Kidney tubule cell (primary cell): ENCODE measurements around the gene SERINC3.
"Not testable (repeated sequence)": the region's sequence is repeated elsewhere in the genome, so short reads cannot be mapped to it uniquely, and the experiment has no call there.

Experiments
- DNase-seq: peaks from one replicate; pipeline ENCODE4 v3.0.0-alpha.2; 2018; ENCODE audit warnings: low spot score

The SERINC3 gene

GRCh38 chr20:44521484-44522481 is at the start of gene SERINC3:
Gene SERINC3, minus strand, starts transcription at chr20:44522070. Its CDS starts 119 bp downstream, at chr20:44521951.
- DNase-seq: peak; percentile 93

DNA sequence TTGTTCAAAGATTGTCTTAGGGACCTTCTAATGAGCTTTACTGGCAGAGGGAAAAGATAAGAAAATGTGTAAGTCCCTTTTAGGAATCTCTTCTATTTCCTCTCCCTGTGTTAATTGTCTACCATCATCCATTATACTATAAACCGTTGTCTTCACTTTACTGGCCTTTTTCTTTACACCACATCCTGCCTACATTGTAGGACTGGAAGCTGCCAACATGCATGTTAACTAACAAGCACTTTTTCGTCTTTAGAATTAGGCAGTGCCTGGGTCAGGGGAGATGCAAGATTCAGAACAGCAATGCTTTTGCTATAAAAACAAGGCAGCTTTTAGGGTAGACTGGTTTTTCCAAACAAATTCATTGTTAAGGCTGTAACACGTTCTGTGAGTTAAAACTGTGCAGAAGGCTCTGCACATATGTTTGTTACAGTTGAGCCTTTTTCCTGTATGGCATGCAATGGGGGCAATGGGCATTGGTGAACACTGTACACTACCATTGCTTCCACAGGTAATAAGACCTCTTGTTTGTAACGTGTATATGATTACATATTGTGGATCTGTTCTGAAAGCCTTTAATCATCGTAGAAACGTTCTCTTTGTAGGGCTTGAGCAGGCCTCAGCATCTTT is 49.6 kb upstream of the SERINC3 start:
- no peak for DNase-seq

DNA sequence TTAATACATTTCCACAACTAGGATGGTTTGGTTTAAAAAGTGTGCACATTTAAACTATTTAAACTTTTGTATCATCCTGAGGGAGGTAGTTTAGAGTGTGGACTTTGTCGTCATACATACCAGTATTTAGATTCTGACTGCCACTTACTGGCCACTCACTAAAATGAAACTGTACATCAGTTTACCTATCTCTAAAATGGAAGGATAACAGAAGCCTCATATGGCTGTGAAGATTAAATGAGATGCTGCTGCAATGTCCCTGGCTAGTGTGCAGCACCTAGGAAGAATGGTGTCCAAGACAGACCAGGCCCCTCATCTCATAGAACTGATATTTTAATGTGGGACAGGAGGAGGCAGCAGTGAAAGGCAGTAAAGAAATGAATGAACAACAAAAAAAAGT is 48.5 kb upstream of the SERINC3 start:
- no peak for DNase-seq

- no peak for DNase-seq
Measured at GRCh38 chr20:44566811-44567210, 44.9 kb upstream of the SERINC3 start.

GRCh38 chr20:44566018-44566417 is 44.1 kb upstream of the SERINC3 start:
- DNase-seq: no peak

DNA sequence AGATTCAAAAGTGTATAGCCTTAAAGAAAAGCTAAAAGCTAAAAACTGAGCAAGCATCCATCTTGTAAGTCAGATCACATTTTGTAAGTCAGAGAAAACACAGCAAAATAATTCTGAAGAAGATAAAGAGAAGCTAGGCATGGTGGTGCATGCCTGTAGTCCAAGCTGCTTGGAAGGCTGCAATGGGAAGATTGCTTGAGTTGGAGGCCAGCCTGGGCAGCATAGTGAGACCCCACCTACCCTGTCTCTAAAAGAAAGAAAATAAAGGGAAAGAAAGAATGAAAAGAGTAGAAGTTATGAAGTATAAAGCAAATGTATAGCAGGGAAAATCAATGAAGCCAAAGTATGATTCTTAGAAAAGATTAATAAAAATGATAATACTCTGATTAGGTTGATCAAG is 40.0 kb upstream of the SERINC3 start:
- DNase-seq: no peak

DNA sequence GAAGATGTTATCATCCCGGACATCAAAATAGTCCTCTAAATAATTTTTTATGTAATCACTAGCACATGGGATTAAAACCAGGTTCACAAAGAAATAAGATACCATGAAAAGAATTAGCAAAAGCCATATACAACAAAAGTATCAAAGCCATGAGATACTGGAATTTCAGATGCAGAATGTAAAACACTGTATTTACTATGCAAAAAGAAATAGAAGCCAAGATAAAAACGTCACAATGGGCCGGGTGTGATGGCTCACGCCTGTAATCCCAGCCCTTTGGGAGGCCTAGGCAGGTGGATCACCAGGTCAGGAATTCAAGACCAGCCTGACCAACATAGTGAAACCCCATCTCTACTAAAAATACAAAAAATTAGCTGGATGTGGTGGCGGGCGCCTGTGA is 38.9 kb upstream of the SERINC3 start:
- DNase-seq: not testable (repeated sequence)

GRCh38 chr20:44560229-44560628 is 38.4 kb upstream of the SERINC3 start:
- DNase-seq: no peak

- DNase-seq: no peak
Measured at GRCh38 chr20:44559302-44559701, 37.4 kb upstream of the SERINC3 start.

DNA sequence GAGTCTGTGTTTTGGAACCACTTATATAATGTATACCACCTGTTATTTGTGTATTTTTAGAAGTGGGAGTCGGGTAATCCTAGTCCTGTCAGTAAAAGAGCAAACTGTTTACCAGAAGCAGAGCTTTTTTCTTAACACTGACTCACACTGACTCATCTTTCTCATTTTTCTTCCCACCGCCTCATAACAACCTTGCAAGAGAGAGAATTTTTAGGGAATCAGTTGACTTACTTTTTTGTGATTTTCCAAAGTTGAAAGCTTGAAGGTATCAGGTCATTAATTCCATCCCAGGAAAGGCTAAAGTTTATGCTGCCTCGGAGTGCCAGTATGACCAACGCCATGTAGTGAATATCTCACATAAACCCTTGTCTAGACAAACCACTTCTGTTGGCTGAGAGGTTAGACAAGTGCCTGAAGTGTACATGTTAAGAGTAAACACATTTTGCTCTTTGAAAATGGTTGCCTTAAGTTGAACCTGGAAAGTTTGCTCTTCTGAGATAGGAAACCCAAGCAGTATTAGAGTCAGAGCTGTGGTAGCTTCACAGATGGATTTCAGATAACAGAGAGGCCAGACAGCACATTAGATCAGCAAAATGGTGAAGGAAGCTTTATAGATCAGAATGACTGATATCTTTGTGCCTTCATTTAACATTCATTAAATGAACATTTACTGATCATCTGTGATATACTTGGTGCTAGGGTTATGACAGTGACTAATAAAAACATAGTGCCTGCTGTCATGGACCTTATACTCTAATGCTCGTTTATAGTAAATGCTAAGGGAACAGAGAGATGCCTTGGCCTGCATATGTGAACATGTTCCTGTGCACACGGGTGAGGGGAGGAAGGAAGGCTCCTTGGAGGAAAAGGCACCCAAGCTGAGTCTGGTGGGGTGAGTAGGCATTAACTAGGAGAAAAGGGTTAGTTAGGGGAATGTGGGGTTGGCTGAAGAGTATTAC is 31.4 kb upstream of the SERINC3 start:
- DNase-seq: peak; percentile 42

DNA sequence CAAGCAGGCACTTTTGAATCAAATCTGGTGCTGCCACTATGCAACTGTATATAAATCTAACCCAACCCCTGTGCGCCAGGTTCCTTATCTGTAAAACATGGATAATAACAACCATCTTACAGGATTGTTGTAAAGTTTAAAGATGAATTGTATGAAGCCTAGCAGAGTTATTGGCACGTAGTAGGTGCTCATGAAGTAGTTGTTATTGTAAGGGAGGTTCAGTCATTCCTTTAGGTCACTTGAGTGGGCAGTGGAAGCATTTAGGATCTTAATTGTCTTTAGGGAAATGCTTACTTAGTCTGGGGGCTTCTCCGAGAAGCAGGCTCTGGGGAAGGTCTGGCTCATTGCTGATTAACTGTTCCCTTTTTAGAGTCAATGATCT is 30.7 kb upstream of the SERINC3 start:
- DNase-seq: no peak

GRCh38 chr20:44552050-44552449 is 30.2 kb upstream of the SERINC3 start:
- DNase-seq: no peak

- no peak for DNase-seq
Measured at GRCh38 chr20:44549123-44549522, 27.3 kb upstream of the SERINC3 start.

- DNase-seq: no peak
Measured at GRCh38 chr20:44547419-44547818, 25.5 kb upstream of the SERINC3 start.

- DNase-seq: no peak
Measured at GRCh38 chr20:44544263-44544662, 22.4 kb upstream of the SERINC3 start.

GRCh38 chr20:44543358-44543757 is 21.5 kb upstream of the SERINC3 start:
- no peak for DNase-seq

GRCh38 chr20:44542890-44543289 is 21.0 kb upstream of the SERINC3 start:
- DNase-seq: no peak

- DNase-seq: no peak
Measured at GRCh38 chr20:44541992-44542391, 20.1 kb upstream of the SERINC3 start.

DNA sequence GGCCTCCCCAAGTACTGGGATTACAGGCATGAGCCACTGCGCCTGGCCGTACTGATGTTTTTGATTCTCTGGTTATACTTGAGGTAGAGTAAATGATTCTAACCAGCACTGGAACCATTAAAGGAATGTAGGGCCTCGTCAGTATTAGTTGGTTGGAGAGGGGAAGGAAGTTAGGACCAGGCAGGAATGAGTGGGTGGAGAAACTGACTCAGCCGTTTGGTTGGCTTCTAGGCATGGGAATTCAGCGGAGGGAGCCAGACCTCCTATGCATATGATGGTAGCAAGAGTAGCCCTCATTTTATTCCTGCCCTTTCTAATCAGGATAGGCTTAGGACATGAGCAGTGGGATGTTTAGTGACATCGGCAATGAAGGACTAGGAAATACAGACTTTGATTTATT is 19.0 kb upstream of the SERINC3 start:
- DNase-seq: no peak

GRCh38 chr20:44537993-44538392 is 16.1 kb upstream of the SERINC3 start:
- no peak for DNase-seq

DNA sequence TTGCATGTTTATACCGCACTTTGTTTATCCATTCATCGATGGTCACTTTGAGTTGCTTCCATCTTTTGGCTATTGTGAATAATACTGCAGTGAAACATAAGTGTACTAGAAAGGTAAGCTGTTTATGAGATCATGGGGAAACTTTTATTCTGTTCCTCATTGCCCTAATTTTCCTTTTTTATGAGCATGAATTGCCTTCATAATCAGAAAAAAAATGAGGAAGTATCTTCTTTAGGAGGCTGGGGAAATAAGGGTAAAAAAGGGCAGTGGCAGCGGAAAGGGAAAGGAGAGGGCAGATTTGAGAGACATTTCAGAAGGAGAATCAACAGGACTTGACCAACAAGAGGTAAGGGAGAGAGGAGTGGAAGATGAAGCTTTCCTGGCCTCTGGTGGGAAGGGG is 14.3 kb upstream of the SERINC3 start:
- no peak for DNase-seq

GRCh38 chr20:44533928-44534327 is 12.1 kb upstream of the SERINC3 start:
- DNase-seq: no peak
